Activated naive CD4-positive, alpha-beta T cell treated with anti-CD3 and anti-CD28 coated beads, Interleukin-2, amount 50 U/mL, for 72 hours (primary cell): ENCODE results near the gene FBXL7. TPM values are rescaled to one million over a fixed set of nuclear protein-coding genes. Genes with fewer than 3 reads are reported as not detected.

ENCODE experiments used
- ATAC-seq, 2 donors: fragments of 150-1000 bp; cut with Tn5 transposase; 2 replicates each; pipeline ENCODE4 v1.10.0; 2021; ENCODE audit warnings: mild to moderate bottlenecking in 2 of 2, moderate library complexity in 2 of 2
- DNase-seq, 2 donors: peaks; one replicate each; pipeline ENCODE4 v3.0.0; 2021 to 2022; ENCODE audit warnings: low spot score in 2 of 2
- H3K27ac Mint-ChIP-seq, 2 donors: one replicate each; pipeline ENCODE4 v1.8.0; 2022; ENCODE audit warnings: mild to moderate bottlenecking in 2 of 2, mixed read lengths in 2 of 2
- H3K36me3 Mint-ChIP-seq, 2 donors: one replicate each; pipeline ENCODE4 v1.8.0; 2022; ENCODE audit warnings: mixed read lengths in 2 of 2
- H3K9me3 Mint-ChIP-seq, 2 donors: one replicate each; pipeline ENCODE4 v1.8.0; 2022; ENCODE audit warnings: mixed read lengths in 2 of 2
- total RNA-seq, 2 donors: library from RNA; stranded (reverse); gene quantifications; one replicate each; pipeline ENCODE4 v1.2.3, GENCODE V29; 2022

Gene FBXL7
- total RNA-seq, 2 donors from 2014 or later = not detected

GRCh38 chr5:15936505-15937245 is 436.7 kb downstream of the FBXL7 start:
- DNase-seq (no peak), ATAC-seq (no peak)
- H3K27ac Mint-ChIP-seq = no peak overlapping the region
- H3K36me3 Mint-ChIP-seq = no peaks in the 10 kb centered on the region
- H3K9me3 Mint-ChIP-seq = peaks cover 0 to 14% of the 10 kb centered on the region in 2 donors

GRCh38 chr5:15937708-15938107 is 437.7 kb downstream of the FBXL7 start:
- H3K27ac Mint-ChIP-seq = no peak overlapping the region
- H3K36me3 Mint-ChIP-seq = no peaks in the 10 kb centered on the region
- no peak for DNase-seq
- ATAC-seq = no peak
- peaks cover 0 to 14% of the 10 kb centered on the region in 2 donors for H3K9me3 Mint-ChIP-seq

GRCh38 chr5:15938186-15938585 is 438.2 kb downstream of the FBXL7 start:
- DNase-seq (no peak), ATAC-seq (no peak)
- Mint-ChIP-seq H3K9me3 (peaks cover 0 to 14% of the 10 kb centered on the region in 2 donors), H3K36me3 (no peaks in the 10 kb centered on the region), H3K27ac (no peak overlapping the region)

GRCh38 chr5:15938961-15939360 is 439.0 kb downstream of the FBXL7 start:
- no peak overlapping the region for H3K27ac Mint-ChIP-seq
- DNase-seq = no peak
- no peak for ATAC-seq
- no peaks in the 10 kb centered on the region for H3K36me3 Mint-ChIP-seq
- peaks cover 0 to 14% of the 10 kb centered on the region in 2 donors for H3K9me3 Mint-ChIP-seq

- no peak overlapping the region for H3K27ac Mint-ChIP-seq
- no peak for ATAC-seq
These were observed 440.9 kb downstream of the FBXL7 start for GRCh38 chr5:15940905-15941304.

GRCh38 chr5:15943487-15943886 is 443.5 kb downstream of the FBXL7 start:
- no peak overlapping the region for H3K27ac Mint-ChIP-seq
- DNase-seq (no peak), ATAC-seq (no peak)
- no peaks in the 10 kb centered on the region for H3K36me3 Mint-ChIP-seq
- peaks cover under 1 to 3% of the 10 kb centered on the region in 2 donors for H3K9me3 Mint-ChIP-seq

More at GRCh38 chr5:15940905-15941304, 440.9 kb downstream of the FBXL7 start:
- H3K36me3 Mint-ChIP-seq = no peaks in the 10 kb centered on the region
- no peak for DNase-seq
- peaks cover 0 to 14% of the 10 kb centered on the region in 2 donors for H3K9me3 Mint-ChIP-seq

- Mint-ChIP-seq H3K36me3 (no peaks in the 10 kb centered on the region), H3K27ac (no peak overlapping the region), H3K9me3 (peaks cover 4 to 17% of the 10 kb centered on the region in 2 donors)
- DNase-seq (no peak), ATAC-seq (no peak)
These were observed 446.0 kb downstream of the FBXL7 start for GRCh38 chr5:15946026-15946425.

- DNase-seq (no peak), ATAC-seq (no peak)
- H3K9me3 Mint-ChIP-seq = peaks cover 4 to 17% of the 10 kb centered on the region in 2 donors
- no peaks in the 10 kb centered on the region for H3K36me3 Mint-ChIP-seq
- no peak overlapping the region for H3K27ac Mint-ChIP-seq
These were observed 448.2 kb downstream of the FBXL7 start for GRCh38 chr5:15948190-15948589.

- no peak for DNase-seq
- no peak for ATAC-seq
- Mint-ChIP-seq H3K9me3 (peaks cover 4 to 17% of the 10 kb centered on the region in 2 donors), H3K27ac (no peak overlapping the region), H3K36me3 (no peaks in the 10 kb centered on the region)
These were observed 451.1 kb downstream of the FBXL7 start for GRCh38 chr5:15951126-15951525.

GRCh38 chr5:15951550-15951949 is 451.6 kb downstream of the FBXL7 start:
- H3K27ac Mint-ChIP-seq = no peak overlapping the region
- DNase-seq (no peak), ATAC-seq (no peak)
- no peaks in the 10 kb centered on the region for H3K36me3 Mint-ChIP-seq
- peaks cover 4 to 17% of the 10 kb centered on the region in 2 donors for H3K9me3 Mint-ChIP-seq

GRCh38 chr5:15956622-15957021 is 456.6 kb downstream of the FBXL7 start:
- Mint-ChIP-seq H3K9me3 (no peaks in the 10 kb centered on the region), H3K27ac (no peak overlapping the region), H3K36me3 (no peaks in the 10 kb centered on the region)
- no peak for ATAC-seq
- DNase-seq = no peak

GRCh38 chr5:15957124-15957523 is 457.1 kb downstream of the FBXL7 start:
- ATAC-seq = no peak
- H3K9me3 Mint-ChIP-seq = peaks cover 0 to 2% of the 10 kb centered on the region in 2 donors
- no peak for DNase-seq
- no peak overlapping the region for H3K27ac Mint-ChIP-seq
- no peaks in the 10 kb centered on the region for H3K36me3 Mint-ChIP-seq

- no peak for DNase-seq
- Mint-ChIP-seq H3K36me3 (no peaks in the 10 kb centered on the region), H3K27ac (no peak overlapping the region), H3K9me3 (peaks cover 0 to 5% of the 10 kb centered on the region in 2 donors)
- ATAC-seq = no peak
These were observed 459.6 kb downstream of the FBXL7 start for GRCh38 chr5:15959370-15960164.

- peaks cover 3 to 14% of the 10 kb centered on the region in 2 donors for H3K9me3 Mint-ChIP-seq
- ATAC-seq (no peak), DNase-seq (no peak)
- no peaks in the 10 kb centered on the region for H3K36me3 Mint-ChIP-seq
- H3K27ac Mint-ChIP-seq = no peak overlapping the region
These were observed 466.2 kb downstream of the FBXL7 start for GRCh38 chr5:15966066-15966640.

GRCh38 chr5:15966651-15967050 is 466.7 kb downstream of the FBXL7 start:
- H3K9me3 Mint-ChIP-seq = peaks cover 3 to 14% of the 10 kb centered on the region in 2 donors
- no peak for ATAC-seq

GRCh38 chr5:15968993-15969392 is 469.0 kb downstream of the FBXL7 start:
- ATAC-seq (no peak), DNase-seq (no peak)
- H3K27ac Mint-ChIP-seq = no peak overlapping the region
- no peaks in the 10 kb centered on the region for H3K36me3 Mint-ChIP-seq
- H3K9me3 Mint-ChIP-seq = peaks cover 3 to 18% of the 10 kb centered on the region in 2 donors

More at GRCh38 chr5:15966651-15967050, 466.7 kb downstream of the FBXL7 start:
- DNase-seq = no peak
- Mint-ChIP-seq H3K27ac (no peak overlapping the region), H3K36me3 (no peaks in the 10 kb centered on the region)

- peaks cover 0 to 10% of the 10 kb centered on the region in 2 donors for H3K9me3 Mint-ChIP-seq
- DNase-seq = no peak
- no peak overlapping the region for H3K27ac Mint-ChIP-seq
- ATAC-seq = no peak
- no peaks in the 10 kb centered on the region for H3K36me3 Mint-ChIP-seq
These were observed 477.9 kb downstream of the FBXL7 start for GRCh38 chr5:15977851-15978250.
